ENCODE data around the gene PBX3. TPM values are rescaled to one million over a fixed set of nuclear protein-coding genes. Genes with fewer than 3 reads are reported as not detected.

Gene PBX3
- total RNA-seq, 2 donors from 2014 or later = 37.5 to 46.1 TPM

DNA sequence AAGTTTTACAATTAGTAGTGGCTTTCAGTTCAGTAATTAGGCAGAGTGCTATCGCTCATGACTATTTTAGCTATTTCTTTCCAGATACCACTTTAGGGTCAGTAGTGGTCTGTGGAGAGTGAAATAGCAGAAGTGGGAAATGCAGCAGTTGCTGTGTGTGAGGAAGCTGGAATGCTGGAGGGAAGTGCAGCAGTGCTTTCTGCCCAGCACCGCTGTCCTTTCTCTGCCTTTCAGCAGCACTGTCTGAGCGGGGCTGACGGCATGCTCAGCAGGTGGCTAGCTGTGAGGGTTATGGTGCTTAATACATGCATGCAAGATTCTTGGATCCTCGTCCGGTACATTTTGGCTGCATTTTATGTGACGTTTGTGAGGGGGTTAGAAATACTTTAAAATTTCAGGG, 213.9 kb downstream of the PBX3 start:
- H3K9me3 Mint-ChIP-seq = no peaks in the 10 kb centered on the region
- TF ChIP-seq CTCF (conservative IDR thresholded peaks at IDR 0.05) = no peak
- Histone ChIP-seq H3K4me3 (ENCODE audit: low read length) (no peak overlapping the region), H3K27ac (ENCODE audit: low read depth, low read length) (no peak overlapping the region), H3K9ac (ENCODE audit: extremely low read depth, low read length, poor library complexity, severe bottlenecking) (no peak overlapping the region), H3K27me3 (ENCODE audit: control insufficient read depth, insufficient read depth, low read length, poor library complexity, severe bottlenecking) (no peaks in the 10 kb centered on the region), H3K36me3 (ENCODE audit: control insufficient read depth, insufficient read depth, low read length) (peaks cover 38% of the 10 kb centered on the region), H3K9me3 (ENCODE audit: control insufficient read depth, low read length) (no peaks in the 10 kb centered on the region), H3K4me1 (ENCODE audit: control insufficient read depth, insufficient read depth, low read length) (no peaks in the 10 kb centered on the region)
- H3K27me3 Mint-ChIP-seq (ENCODE audit: insufficient read depth) = no peaks in the 10 kb centered on the region
- DNase-seq = no peak
- no peak overlapping the region for H3K27ac Mint-ChIP-seq
- H3K36me3 Mint-ChIP-seq (ENCODE audit: low read depth) = peaks cover 24% of the 10 kb centered on the region
- H3K4me3 Mint-ChIP-seq = no peak overlapping the region
- 75 to 92% methylated on average over 4 to 7 of the region's 7 CpGs for WGBS, 2 experiments (ENCODE audit: insufficient coverage in 1 of 2, insufficient read length in 1 of 2)
- peaks cover 13% of the 10 kb centered on the region for H3K4me1 Mint-ChIP-seq

GRCh38 chr9:125963932-125964331, 216.8 kb downstream of the PBX3 start:
- peaks cover 51% of the 10 kb centered on the region for H3K36me3 ChIP-seq (ENCODE audit: control insufficient read depth, insufficient read depth, low read length)
- H3K27ac ChIP-seq (ENCODE audit: low read depth, low read length) = no peak overlapping the region
- no peak overlapping the region for H3K4me3 Mint-ChIP-seq
- H3K4me3 ChIP-seq (ENCODE audit: low read length) = no peak overlapping the region
- no peaks in the 10 kb centered on the region for H3K9me3 ChIP-seq (ENCODE audit: control insufficient read depth, low read length)
- no peaks in the 10 kb centered on the region for H3K27me3 Mint-ChIP-seq (ENCODE audit: insufficient read depth)
- no peaks in the 10 kb centered on the region for H3K9me3 Mint-ChIP-seq
- TF ChIP-seq CTCF (conservative IDR thresholded peaks at IDR 0.05) = no peak
- H3K4me1 Mint-ChIP-seq = peaks cover 13% of the 10 kb centered on the region
- no peak for DNase-seq
- H3K27me3 ChIP-seq (ENCODE audit: control insufficient read depth, insufficient read depth, low read length, poor library complexity, severe bottlenecking) = no peaks in the 10 kb centered on the region
- H3K27ac Mint-ChIP-seq = no peak overlapping the region
- peaks cover 31% of the 10 kb centered on the region for H3K36me3 Mint-ChIP-seq (ENCODE audit: low read depth)
- no peaks in the 10 kb centered on the region for H3K4me1 ChIP-seq (ENCODE audit: control insufficient read depth, insufficient read depth, low read length)
- no peak overlapping the region for H3K9ac ChIP-seq (ENCODE audit: extremely low read depth, low read length, poor library complexity, severe bottlenecking)
- 100% methylated on average over 1 to 2 of the region's 2 CpGs for WGBS, 2 experiments (ENCODE audit: insufficient coverage in 1 of 2, insufficient read length in 1 of 2)

DNA sequence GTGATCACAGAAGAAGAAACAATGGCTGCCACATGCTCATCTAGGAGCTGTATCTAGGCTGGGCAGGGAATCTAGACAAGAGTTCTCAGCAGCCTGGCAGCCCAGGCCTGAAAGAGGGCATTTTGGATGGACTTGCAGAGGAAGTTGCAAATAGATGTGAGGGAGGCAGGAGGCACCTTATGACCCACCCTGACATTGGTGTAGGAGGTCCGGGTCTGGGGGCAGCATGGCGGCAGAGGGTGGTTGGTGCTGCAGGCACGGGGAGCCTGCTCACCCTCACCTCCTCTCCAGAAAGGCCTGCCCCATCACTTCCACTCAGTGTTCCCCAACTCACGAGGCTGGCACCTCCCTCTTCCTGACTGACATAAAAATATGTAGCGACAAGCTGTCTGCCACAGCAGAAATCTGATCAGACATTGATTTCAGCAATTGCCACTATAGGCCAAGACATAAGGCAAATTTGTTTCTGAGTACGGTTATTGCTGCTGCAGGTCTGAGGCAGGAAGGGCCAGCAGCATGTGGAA, 217.6 kb downstream of the PBX3 start:
- no peak overlapping the region for H3K27ac Mint-ChIP-seq
- 95 to 96% methylated on average over 6 of the region's 6 CpGs for WGBS, 2 experiments (ENCODE audit: insufficient coverage in 1 of 2, insufficient read length in 1 of 2)
- peaks cover 31% of the 10 kb centered on the region for H3K36me3 Mint-ChIP-seq (ENCODE audit: low read depth)
- peaks cover 51% of the 10 kb centered on the region for H3K36me3 ChIP-seq (ENCODE audit: control insufficient read depth, insufficient read depth, low read length)
- no peaks in the 10 kb centered on the region for H3K9me3 ChIP-seq (ENCODE audit: control insufficient read depth, low read length)
- no peaks in the 10 kb centered on the region for H3K27me3 ChIP-seq (ENCODE audit: control insufficient read depth, insufficient read depth, low read length, poor library complexity, severe bottlenecking)
- no peak for TF ChIP-seq CTCF (conservative IDR thresholded peaks at IDR 0.05)
- H3K4me1 Mint-ChIP-seq = peaks cover 13% of the 10 kb centered on the region
- DNase-seq = no peak
- no peaks in the 10 kb centered on the region for H3K27me3 Mint-ChIP-seq (ENCODE audit: insufficient read depth)
- H3K9ac ChIP-seq (ENCODE audit: extremely low read depth, low read length, poor library complexity, severe bottlenecking) = no peak overlapping the region
- H3K27ac ChIP-seq (ENCODE audit: low read depth, low read length) = peak overlapping the region; percentile 10
- no peaks in the 10 kb centered on the region for H3K9me3 Mint-ChIP-seq
- no peak overlapping the region for H3K4me3 ChIP-seq (ENCODE audit: low read length)
- H3K4me3 Mint-ChIP-seq = no peak overlapping the region
- H3K4me1 ChIP-seq (ENCODE audit: control insufficient read depth, insufficient read depth, low read length) = no peaks in the 10 kb centered on the region
